NCI-H2171 (cell line): ENCODE data around the gene TAS2R30.

Experiments used
- DNase-seq: peaks from one replicate; lab custom pipeline; 2025; lab: John Stamatoyannopoulos, UW

TAS2R30 gene, protein sequence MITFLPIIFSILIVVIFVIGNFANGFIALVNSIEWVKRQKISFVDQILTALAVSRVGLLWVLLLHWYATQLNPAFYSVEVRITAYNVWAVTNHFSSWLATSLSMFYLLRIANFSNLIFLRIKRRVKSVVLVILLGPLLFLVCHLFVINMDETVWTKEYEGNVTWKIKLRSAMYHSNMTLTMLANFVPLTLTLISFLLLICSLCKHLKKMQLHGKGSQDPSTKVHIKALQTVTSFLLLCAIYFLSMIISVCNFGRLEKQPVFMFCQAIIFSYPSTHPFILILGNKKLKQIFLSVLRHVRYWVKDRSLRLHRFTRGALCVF

GRCh38 chr12:11134305-11134704 is at the start of gene TAS2R30:
Gene TAS2R30 (minus strand): TSS chr12:11134644. CDS start chr12:11134244, 400 bp downstream.
- no peak for DNase-seq

DNA sequence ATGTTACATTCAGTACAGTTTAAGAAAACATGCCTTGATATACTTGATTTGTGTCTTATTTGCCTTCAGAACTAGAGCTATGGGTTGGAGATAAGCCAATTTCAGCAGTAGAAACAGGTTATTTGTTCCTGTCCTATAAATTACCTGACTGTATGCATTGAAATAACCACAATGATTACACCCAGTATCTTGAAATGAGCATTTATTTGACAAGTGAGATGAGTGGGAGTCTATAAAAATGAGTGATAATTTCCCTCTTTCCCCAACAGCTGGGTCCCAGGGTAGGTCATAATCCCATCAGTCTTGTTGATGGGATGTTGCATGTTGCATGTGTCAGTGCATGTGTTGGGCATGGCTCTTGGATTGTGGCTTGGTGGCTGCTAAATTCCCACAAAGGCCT is 48.6 kb upstream of the TAS2R30 start:
- no peak for DNase-seq

GRCh38 chr12:11182529-11182928 is 48.1 kb upstream of the TAS2R30 start:
- no peak for DNase-seq

DNA sequence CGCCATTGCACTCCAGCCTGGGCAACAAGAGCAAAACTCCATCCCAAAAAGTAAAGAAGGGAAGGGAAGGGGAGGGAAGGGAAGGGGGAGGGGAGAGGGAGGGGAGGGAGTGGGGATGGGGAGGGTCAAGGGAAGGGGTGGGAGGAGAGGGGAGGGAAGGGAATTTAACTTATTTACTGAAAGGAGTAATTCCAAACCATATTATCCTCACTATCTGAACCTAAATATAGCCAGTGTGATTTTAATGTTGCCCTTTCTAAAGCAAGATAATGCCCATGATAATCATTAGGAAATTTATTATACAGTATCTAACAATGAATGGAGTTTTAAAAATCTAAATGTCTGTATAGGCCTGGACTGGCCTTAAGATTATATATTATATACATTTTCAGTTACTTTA is 43.8 kb upstream of the TAS2R30 start:
- no peak for DNase-seq

DNA sequence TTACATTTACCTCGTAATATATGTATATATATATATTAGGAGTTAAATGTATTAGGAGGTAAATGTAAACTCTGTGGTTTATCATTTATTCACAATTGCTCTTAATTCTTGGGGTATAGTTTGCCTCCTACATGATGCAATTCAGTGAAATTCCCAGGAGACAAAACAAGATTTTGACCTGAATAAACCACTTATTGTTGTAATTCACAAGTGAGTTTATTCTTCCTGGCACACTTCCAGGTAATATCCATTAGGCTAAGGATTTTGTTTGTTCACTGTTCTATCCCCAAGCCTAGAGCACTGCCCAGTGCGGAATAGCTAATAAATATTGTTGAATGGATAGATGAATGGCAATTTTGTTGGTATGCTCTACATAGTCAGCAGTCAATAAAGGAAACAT is 39.6 kb upstream of the TAS2R30 start:
- no peak for DNase-seq

DNA sequence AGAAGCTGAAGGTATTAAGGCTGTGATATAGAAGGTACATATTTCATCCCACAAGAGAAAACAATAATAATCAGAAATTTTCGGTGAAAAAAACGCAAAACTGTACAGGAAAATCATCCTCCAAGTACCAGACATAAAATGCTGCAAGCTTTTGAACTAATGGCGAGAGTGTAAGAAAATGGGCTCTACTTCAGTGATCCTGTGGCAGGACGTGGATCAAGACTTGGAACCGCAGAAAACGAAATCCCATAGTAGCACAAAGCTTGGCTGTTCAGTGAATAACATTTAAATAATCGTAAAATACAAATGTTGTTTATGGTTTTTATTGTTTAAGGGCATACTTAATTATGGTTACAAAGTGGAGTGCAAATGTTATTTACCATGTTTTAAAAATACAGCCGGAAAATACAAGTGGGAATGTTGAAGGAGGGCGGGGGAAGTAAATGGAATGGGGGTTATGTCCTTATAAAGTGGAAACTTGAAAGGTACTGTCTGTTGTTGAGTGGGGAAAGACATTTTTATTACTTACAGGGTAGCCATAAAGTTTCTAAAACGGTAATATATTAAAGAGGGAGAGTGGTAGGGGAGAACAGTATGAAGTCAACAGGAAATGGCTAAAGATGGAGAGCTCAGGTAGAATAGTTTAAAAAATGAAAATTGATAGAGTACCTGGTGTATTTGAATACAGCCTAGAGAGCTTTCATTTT is 37.7 kb upstream of the TAS2R30 start:
- DNase-seq, result no peak

DNA sequence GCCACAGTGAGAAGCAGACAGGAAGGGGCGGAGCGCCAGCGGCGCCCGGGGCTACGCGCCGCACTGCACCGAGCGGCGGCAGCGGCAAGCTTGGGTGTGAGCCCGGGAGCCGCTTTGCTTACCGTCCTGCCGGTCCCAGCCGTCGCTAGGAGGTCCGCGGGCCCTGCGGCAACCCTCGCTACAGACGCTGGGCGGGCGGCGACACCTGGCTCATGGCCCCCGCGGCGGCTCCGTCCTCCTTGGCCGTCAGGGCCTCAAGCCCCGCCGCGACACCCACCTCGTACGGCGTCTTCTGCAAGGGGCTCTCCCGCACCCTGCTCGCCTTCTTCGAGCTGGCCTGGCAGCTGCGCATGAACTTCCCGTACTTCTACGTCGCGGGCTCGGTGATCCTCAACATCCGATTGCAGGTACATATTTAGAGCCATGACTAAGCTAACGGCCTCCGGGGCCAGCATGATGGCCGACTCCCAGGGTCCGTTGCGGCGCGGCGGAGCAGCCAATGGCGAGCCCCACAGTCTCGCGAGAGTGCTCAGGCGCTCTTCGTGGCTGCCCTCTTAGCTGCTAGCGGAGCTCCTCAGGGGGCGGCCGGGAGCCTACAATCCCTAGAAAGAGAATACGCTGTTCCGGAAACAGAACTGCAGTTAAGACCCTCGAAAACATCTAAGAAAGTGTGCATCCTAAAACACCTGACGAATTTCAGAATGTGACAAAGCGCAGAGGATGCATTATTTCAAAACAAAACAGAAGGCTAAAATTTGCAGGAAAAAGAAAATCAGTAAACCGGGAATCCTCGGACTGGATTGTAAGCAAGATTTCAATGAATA is 36.9 kb upstream of the TAS2R30 start, which contains the start of gene SMIM10L1:
SMIM10L1 (plus strand) TSS at position 50 of the 824 bp plus-strand sequence; CDS start at position 213, 163 bp downstream.
- peak; percentile 85 for DNase-seq

- no peak for DNase-seq
Measured at GRCh38 chr12:11170810-11171144, 36.3 kb upstream of the TAS2R30 start.

DNA sequence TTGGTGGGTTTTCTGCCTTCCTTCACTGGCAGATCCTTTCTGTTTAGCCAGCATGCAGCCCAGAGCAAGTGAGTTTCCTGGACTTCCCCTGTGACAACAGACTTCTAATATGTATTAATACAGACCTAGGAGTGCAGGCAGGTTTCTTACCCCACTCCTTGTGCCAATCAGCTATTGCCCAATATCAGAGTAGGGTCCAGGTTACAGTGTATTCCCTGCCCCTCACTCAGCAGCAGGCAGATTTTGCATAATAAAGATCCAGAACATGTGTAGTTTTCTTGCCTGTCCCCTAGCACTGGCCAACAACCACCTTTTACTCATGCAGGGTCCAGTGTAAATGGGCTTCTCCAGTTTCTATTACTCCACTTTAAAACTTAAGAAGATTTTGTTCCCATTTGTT is 31.9 kb upstream of the TAS2R30 start:
- no peak for DNase-seq

DNA sequence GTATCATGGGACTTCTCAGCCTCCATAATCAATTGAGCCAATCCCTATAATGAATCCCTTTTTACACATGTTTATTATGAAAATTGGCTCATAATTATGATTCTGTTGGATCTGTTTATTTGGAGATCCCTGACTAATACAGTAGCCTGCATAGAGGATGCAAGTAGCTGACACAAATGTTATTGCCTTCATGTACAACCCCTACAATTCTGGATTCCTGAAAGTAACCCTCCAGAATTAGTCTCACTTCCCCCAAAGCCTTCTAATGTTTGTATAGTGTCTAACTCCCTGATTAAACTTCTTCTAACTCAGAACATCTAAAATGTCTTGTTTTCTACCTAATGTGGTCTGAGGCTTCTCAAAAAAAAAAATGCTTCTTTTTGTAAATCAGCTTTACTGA is 29.9 kb upstream of the TAS2R30 start:
- no peak for DNase-seq

DNA sequence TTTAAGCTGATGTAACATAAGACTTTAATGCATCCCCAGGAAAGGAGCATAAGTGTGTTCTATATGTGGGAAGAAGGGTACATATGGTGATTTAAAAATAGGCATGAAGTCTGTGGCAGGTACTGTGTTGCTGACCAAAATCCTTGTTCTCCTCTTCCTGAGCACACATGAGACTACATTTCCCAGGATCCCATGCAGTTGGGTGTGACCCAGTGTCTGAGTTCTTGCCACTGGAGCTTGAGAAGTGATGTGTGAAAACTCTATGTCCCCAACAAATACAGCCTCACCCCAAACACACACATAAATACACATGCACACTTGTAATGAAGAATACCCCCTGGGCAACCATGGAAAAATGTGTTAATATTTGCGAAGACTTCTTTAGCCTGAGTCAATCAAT is 28.1 kb upstream of the TAS2R30 start:
- DNase-seq, result no peak

DNA sequence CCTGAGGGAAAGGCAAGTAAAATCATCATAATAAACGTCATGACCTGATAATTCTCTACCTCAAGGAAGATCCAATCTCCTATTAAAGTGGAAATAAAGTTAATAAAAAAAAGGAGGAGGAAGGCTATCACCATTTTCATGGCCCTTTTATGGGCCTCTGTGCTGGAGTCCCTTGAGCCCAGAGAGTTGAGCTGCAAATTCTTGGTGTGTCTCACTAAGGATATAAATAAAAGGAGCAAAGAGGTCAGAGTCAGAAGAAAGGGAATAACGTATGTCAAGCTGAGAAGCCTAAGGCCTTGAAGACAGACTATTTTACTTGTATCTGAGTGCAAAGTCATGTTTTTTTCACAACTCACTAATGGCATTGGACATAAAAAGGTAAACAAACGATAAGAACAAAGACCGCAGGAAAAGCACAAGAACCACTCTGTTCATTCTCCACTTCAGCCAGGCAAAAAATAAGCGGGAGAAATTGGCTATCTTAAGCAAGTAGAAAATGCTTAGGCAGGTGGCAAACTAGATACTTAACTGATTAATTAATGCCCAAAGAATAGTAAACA is 24.5 kb upstream of the TAS2R30 start:
- no peak for DNase-seq

DNA sequence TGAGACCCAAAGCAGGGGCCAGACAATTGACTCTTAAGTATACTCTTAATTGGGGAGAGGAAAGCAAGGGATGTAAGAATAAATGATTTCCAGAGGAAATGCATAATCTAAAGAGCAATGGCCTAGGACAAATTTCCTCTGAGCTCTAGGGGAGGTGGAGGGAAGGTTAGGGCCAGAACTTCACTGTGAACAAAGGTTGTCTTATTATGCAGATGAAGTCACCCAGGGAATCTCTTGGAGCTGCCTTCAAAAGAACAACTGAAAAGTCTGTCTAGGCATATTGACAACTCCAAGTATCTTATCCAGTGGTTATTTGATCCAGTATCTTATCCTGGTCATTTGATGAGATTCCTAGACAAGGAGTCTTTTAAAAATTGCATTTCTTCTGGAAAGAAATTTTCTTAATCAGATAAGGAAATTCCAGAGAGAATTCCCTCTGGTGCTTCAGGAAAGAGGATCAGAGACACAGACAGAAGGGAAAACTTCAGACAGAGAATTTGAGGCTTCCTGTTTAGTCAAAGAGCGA is 20.0 kb upstream of the TAS2R30 start:
- no peak for DNase-seq

DNA sequence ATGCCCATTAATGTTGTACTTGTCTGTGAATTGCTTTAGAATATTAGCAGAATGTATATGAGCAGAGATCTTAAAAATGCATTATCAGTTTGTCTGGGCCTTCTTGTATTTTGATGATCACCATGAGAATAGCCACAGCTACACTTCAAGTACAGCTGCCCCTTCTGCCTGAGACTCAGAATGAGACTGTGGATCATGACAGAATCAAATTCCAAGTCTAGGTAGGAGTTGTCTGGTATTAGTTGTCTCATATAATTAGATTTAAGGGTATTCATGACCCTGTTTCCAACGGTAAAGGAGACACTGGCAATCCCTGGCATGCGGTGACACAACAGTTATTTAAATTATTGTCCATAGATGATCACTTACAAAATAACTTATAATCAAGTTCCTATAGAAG is 18.3 kb upstream of the TAS2R30 start:
- no peak for DNase-seq

- DNase-seq, result no peak
Measured at GRCh38 chr12:11150832-11151231, 16.4 kb upstream of the TAS2R30 start.

DNA sequence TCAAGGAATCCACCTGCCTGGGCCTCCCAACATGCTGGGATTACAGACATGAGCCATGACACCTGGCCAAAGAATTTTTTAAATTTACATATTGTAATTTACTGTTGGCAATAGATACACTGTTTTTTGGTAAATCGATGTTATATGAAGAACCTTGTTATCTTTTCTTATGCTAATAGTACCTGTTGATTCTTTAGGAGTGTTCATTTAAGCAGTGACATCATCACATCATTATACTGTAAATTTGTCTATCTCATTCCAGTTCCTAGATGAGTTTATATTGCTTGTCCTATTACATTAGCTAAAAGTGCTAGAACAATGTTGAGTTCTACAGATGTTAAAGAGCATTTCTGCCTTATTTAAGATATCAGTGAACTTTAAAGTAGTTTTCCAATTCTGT is 13.0 kb upstream of the TAS2R30 start:
- no peak for DNase-seq

DNA sequence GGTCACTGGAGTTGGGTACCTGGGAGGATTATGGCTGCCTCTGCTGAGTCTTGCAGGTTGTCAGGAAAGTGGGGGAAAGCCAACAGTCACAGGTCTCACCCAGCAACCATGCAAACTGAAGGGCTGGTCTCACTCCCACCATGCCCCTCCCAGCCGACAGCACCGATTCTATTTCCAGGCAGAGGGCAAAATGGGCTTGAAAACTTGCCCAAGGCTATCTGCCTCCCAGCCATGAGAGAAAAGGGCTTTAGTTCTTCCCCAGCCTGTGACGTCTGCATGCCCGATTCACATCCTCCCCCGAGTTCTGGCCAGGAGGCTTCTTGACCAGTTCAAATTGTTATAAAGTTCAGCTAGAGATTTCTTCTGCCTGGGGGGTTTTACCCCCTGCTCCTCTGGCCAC is 9.9 kb upstream of the TAS2R30 start:
- DNase-seq, result no peak

- DNase-seq, result no peak
Measured at GRCh38 chr12:11143352-11143751, 8.9 kb upstream of the TAS2R30 start.

- no peak for DNase-seq
Measured at GRCh38 chr12:11136075-11136474, 1.6 kb upstream of the TAS2R30 start.

- no peak for DNase-seq
Measured at GRCh38 chr12:11133816-11134215, 628 bp downstream of the TAS2R30 start.

DNA sequence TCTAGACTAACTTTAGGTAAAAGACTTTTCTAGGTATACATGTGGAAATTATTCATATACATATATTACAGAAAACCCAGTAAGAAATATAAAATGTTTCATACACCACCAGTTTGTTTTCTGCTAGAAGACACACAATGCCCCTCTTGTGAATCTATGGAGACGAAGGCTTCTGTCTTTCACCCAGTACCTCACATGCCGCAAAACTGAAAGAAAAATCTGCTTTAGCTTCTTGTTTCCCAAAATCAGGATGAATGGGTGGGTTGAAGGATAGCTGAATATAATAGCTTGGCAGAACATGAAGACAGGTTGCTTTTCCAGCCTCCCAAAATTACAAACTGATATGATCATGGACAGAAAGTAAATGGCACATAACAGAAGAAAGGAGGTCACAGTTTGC is 1.3 kb downstream of the TAS2R30 start:
- no peak for DNase-seq

GRCh38 chr12:11130999-11131398 is 3.4 kb downstream of the TAS2R30 start:
- no peak for DNase-seq
